ENCODE results near the gene ASB1.

Gene ASB1

DNA sequence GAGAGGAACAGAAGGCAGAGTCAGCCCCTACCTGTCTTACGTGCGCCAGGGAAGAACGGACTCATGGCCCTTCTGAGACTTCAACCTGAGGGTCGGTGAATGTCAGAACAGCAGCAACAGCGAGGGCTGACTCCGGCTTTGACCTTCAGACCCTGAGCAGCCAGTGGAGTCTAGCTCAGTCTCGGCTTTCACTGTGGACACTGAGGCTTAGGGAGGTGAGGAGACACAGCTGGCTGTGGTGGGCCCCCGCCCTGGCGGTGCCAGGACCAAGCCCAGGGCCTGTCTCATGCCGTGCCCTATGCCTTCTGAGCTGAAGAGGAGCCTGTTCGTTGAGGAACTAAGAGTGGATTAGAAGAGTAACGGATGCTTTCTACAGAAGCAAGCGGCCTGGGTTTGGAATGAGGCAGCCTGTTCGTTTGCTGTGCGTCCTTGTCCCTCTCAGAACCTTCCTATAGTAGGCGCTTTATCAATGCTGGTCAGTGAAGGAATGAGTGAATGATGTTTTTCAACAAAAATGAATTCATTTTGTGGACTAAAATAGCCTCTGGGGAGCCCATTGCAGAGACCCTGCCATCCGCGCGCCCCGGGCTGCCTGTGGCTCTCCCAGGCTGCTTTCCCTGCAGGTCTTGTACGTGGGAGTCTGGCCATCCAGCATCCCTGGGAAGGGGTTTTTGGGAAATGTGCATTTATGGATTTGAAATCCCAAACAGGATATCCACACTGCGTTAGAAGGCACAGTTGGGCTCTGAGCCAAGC lies 38.9 kb downstream of the ASB1 start:
- H3K4me1 ChIP-seq (ENCODE audit: control insufficient read depth, insufficient read depth, low read length) = no peaks in the 10 kb centered on the region
- no peak overlapping the region for H3K27ac ChIP-seq (ENCODE audit: low read length)
- no peaks in the 10 kb centered on the region for H3K36me3 ChIP-seq (ENCODE audit: control insufficient read depth, insufficient read depth, low read length)
- no peak overlapping the region for H3K4me3 ChIP-seq (ENCODE audit: low read length)
- no CpG with 5 or more reads among the region's 22 CpGs for WGBS (ENCODE audit: insufficient coverage, insufficient read length)
- no peaks in the 10 kb centered on the region; the same call in 1 of the 2 replicates for H3K9me3 ChIP-seq (ENCODE audit: control insufficient read depth, insufficient read depth, low read length)
- H3K27me3 ChIP-seq (ENCODE audit: control insufficient read depth, insufficient read depth, low read length) = no peaks in the 10 kb centered on the region
- DNase-seq (ENCODE audit: low read depth, low spot score) = no peak

DNA sequence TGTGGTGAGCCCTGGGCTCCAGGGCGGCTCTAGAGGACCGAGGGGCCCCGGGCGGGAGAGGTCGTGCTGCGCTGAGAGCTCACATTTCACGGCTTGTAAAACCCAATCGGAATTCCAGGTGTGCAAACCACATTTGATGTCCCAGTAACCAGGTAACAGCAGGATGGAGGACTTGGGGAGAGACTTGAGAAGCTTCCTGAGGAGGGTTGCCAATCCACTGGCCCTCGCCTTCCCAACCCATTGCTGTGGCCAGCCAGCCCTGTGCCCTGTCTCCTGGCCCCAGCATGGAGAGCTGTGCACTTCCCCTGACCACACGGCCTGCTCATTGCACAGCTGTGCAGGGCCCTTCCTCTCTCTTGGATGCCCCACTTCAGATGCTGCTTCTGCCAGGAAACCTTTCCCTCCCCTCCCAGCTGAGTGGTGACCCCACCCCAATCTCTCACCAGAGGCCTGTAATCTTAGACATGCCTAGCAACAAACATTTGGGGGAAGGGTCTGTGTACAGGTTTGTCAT lies 39.6 kb downstream of the ASB1 start:
- no peak for DNase-seq (ENCODE audit: low read depth, low spot score)
- Histone ChIP-seq H3K4me3 (ENCODE audit: low read length) (no peak overlapping the region), H3K9me3 (ENCODE audit: control insufficient read depth, insufficient read depth, low read length) (no peaks in the 10 kb centered on the region; the same call in 1 of the 2 replicates), H3K36me3 (ENCODE audit: control insufficient read depth, insufficient read depth, low read length) (no peaks in the 10 kb centered on the region), H3K4me1 (ENCODE audit: control insufficient read depth, insufficient read depth, low read length) (no peaks in the 10 kb centered on the region), H3K27me3 (ENCODE audit: control insufficient read depth, insufficient read depth, low read length) (no peaks in the 10 kb centered on the region), H3K27ac (ENCODE audit: low read length) (no peak overlapping the region)
- WGBS (ENCODE audit: insufficient coverage, insufficient read length) = no CpG with 5 or more reads among the region's 10 CpGs

- H3K4me1 ChIP-seq (ENCODE audit: control insufficient read depth, insufficient read depth, low read length) = no peaks in the 10 kb centered on the region
- no CpG with 5 or more reads among the region's 4 CpGs for whole genome bisulfite sequencing (ENCODE audit: insufficient coverage, insufficient read length)
- no peak overlapping the region for H3K4me3 ChIP-seq (ENCODE audit: low read length)
These were observed 40.3 kb downstream of the ASB1 start for GRCh38 chr2:238467062-238467461.

GRCh38 chr2:238467792-238468191 lies 41.1 kb downstream of the ASB1 start:
- Histone ChIP-seq H3K36me3 (ENCODE audit: control insufficient read depth, insufficient read depth, low read length) (no peaks in the 10 kb centered on the region), H3K27ac (ENCODE audit: low read length) (no peak overlapping the region), H3K27me3 (ENCODE audit: control insufficient read depth, insufficient read depth, low read length) (no peaks in the 10 kb centered on the region), H3K4me1 (ENCODE audit: control insufficient read depth, insufficient read depth, low read length) (no peaks in the 10 kb centered on the region), H3K4me3 (ENCODE audit: low read length) (no peak overlapping the region), H3K9me3 (ENCODE audit: control insufficient read depth, insufficient read depth, low read length) (no peaks in the 10 kb centered on the region; the same call in 1 of the 2 replicates)
- WGBS (ENCODE audit: insufficient coverage, insufficient read length) = no CpG with 5 or more reads among the region's 1 CpG
- DNase-seq (ENCODE audit: low read depth, low spot score) = no peak

More at GRCh38 chr2:238467062-238467461, 40.3 kb downstream of the ASB1 start:
- Histone ChIP-seq H3K27me3 (ENCODE audit: control insufficient read depth, insufficient read depth, low read length) (no peaks in the 10 kb centered on the region), H3K27ac (ENCODE audit: low read length) (no peak overlapping the region), H3K9me3 (ENCODE audit: control insufficient read depth, insufficient read depth, low read length) (no peaks in the 10 kb centered on the region; the same call in 1 of the 2 replicates), H3K36me3 (ENCODE audit: control insufficient read depth, insufficient read depth, low read length) (no peaks in the 10 kb centered on the region)
- no peak for DNase-seq (ENCODE audit: low read depth, low spot score)

GRCh38 chr2:238469155-238469554 lies 42.4 kb downstream of the ASB1 start:
- DNase-seq (ENCODE audit: low read depth, low spot score) = no peak
- Histone ChIP-seq H3K4me1 (ENCODE audit: control insufficient read depth, insufficient read depth, low read length) (no peaks in the 10 kb centered on the region), H3K36me3 (ENCODE audit: control insufficient read depth, insufficient read depth, low read length) (no peaks in the 10 kb centered on the region), H3K9me3 (ENCODE audit: control insufficient read depth, insufficient read depth, low read length) (no peaks in the 10 kb centered on the region; the same call in 1 of the 2 replicates), H3K27me3 (ENCODE audit: control insufficient read depth, insufficient read depth, low read length) (no peaks in the 10 kb centered on the region), H3K4me3 (ENCODE audit: low read length) (no peak overlapping the region), H3K27ac (ENCODE audit: low read length) (no peak overlapping the region)
- no CpG with 5 or more reads among the region's 1 CpG for WGBS (ENCODE audit: insufficient coverage, insufficient read length)

- no CpG with 5 or more reads among the region's 4 CpGs for WGBS (ENCODE audit: insufficient coverage, insufficient read length)
- no peak for DNase-seq (ENCODE audit: low read depth, low spot score)
- Histone ChIP-seq H3K27ac (ENCODE audit: low read length) (no peak overlapping the region), H3K27me3 (ENCODE audit: control insufficient read depth, insufficient read depth, low read length) (no peaks in the 10 kb centered on the region), H3K36me3 (ENCODE audit: control insufficient read depth, insufficient read depth, low read length) (no peaks in the 10 kb centered on the region), H3K9me3 (ENCODE audit: control insufficient read depth, insufficient read depth, low read length) (no peaks in the 10 kb centered on the region; the same call in 1 of the 2 replicates), H3K4me3 (ENCODE audit: low read length) (no peak overlapping the region), H3K4me1 (ENCODE audit: control insufficient read depth, insufficient read depth, low read length) (no peaks in the 10 kb centered on the region)
These were observed 46.3 kb downstream of the ASB1 start for GRCh38 chr2:238473014-238473413.

DNA sequence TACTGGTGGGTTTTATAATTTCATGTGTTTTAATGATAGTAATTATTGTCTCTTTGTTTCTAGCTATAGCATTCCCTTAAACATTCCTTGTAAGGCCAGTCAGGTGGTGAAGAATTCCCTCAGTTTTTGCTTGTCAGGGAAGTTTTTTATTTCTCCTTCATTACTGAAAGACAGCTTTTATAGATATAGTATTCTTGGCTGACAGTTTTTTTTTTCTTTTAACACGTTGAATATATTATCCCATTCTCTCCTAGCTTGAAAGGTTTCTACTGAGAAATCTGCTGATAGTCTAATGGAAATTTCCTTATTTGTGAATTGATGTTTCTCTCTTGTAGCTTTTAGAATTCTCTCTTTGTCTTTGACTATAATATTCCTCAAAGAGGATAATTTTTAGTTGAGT lies 46.8 kb downstream of the ASB1 start:
- Histone ChIP-seq H3K27me3 (ENCODE audit: control insufficient read depth, insufficient read depth, low read length) (no peaks in the 10 kb centered on the region), H3K4me1 (ENCODE audit: control insufficient read depth, insufficient read depth, low read length) (no peaks in the 10 kb centered on the region), H3K27ac (ENCODE audit: low read length) (no peak overlapping the region), H3K4me3 (ENCODE audit: low read length) (no peak overlapping the region), H3K9me3 (ENCODE audit: control insufficient read depth, insufficient read depth, low read length) (no peaks in the 10 kb centered on the region; the same call in 1 of the 2 replicates), H3K36me3 (ENCODE audit: control insufficient read depth, insufficient read depth, low read length) (no peaks in the 10 kb centered on the region)
- no peak for DNase-seq (ENCODE audit: low read depth, low spot score)
- WGBS (ENCODE audit: insufficient coverage, insufficient read length) = no CpG with 5 or more reads among the region's 1 CpG

DNA sequence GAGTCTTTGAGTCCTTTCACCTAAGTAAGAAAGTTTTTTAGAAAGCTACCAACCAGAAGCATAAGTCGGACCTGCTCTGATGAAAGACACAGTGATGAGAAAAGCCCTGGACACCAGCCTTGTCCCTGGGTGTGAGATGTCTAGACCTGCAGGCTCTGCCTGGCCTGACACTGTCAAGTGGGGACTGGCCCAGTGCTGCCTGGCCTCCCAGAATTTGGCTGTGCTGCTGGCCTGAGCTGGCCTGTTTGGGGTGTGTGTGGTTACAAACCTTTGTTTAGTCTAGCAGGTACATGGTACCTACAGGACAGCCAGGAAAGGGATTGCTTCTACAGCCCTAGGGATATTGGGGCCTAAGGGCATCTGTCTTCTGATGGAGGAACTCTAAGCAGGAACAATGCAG lies 48.3 kb downstream of the ASB1 start:
- H3K27me3 ChIP-seq (ENCODE audit: control insufficient read depth, insufficient read depth, low read length) = no peaks in the 10 kb centered on the region
- no peak overlapping the region for H3K4me3 ChIP-seq (ENCODE audit: low read length)
- H3K4me1 ChIP-seq (ENCODE audit: control insufficient read depth, insufficient read depth, low read length) = no peaks in the 10 kb centered on the region
- no CpG with 5 or more reads among the region's 1 CpG for WGBS (ENCODE audit: insufficient coverage, insufficient read length)
- no peaks in the 10 kb centered on the region; the same call in 1 of the 2 replicates for H3K9me3 ChIP-seq (ENCODE audit: control insufficient read depth, insufficient read depth, low read length)
- no peak for DNase-seq (ENCODE audit: low read depth, low spot score)
- no peaks in the 10 kb centered on the region for H3K36me3 ChIP-seq (ENCODE audit: control insufficient read depth, insufficient read depth, low read length)
- no peak overlapping the region for H3K27ac ChIP-seq (ENCODE audit: low read length)

DNA sequence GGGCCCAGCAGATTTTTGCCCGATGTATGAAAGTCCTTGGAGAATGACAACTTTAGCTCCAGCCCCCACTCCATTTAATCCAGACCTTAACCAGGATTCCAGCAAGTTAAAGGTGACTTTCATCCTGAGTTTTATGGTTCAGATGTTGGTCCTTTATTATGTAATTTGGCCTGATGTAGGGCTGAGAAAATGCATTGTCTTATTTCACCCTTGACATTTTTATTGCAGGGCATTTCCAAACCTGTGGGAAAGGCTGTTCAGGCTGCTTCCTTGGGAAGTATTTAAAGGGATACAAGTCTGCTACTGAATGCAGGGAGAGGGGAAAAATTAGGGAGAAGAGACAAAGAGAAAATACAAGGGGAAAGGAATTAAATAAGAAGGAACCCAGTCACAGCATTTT lies 48.8 kb downstream of the ASB1 start:
- no peak for DNase-seq (ENCODE audit: low read depth, low spot score)
- no peaks in the 10 kb centered on the region for H3K4me1 ChIP-seq (ENCODE audit: control insufficient read depth, insufficient read depth, low read length)
- no peaks in the 10 kb centered on the region for H3K27me3 ChIP-seq (ENCODE audit: control insufficient read depth, insufficient read depth, low read length)
- no peaks in the 10 kb centered on the region for H3K36me3 ChIP-seq (ENCODE audit: control insufficient read depth, insufficient read depth, low read length)
- no peak overlapping the region for H3K27ac ChIP-seq (ENCODE audit: low read length)
- no peak overlapping the region for H3K4me3 ChIP-seq (ENCODE audit: low read length)
- no peaks in the 10 kb centered on the region; the same call in 1 of the 2 replicates for H3K9me3 ChIP-seq (ENCODE audit: control insufficient read depth, insufficient read depth, low read length)
- no CpG with 5 or more reads among the region's 1 CpG for WGBS (ENCODE audit: insufficient coverage, insufficient read length)

DNA sequence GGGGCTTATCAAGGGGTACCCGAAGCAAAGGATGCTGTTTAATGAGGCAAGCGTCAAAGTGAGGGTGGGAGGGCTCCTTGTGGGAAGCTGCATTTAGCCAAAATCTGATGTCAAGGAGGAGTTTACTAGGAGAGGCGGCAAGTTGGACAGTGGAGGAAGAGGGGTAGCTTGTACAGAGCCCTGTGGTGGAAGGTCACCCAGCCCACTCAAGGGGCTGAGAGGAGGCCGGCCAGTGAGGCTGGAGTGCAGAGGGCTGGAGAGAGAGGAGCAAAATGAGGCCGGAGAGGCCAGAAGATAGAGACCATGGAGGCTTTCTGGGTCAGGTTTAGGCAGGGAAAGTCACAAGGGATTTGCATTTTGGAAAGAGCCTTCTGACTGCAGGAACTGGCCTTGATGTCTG lies 49.5 kb downstream of the ASB1 start:
- WGBS (ENCODE audit: insufficient coverage, insufficient read length) = no CpG with 5 or more reads among the region's 5 CpGs
- Histone ChIP-seq H3K27ac (ENCODE audit: low read length) (no peak overlapping the region), H3K27me3 (ENCODE audit: control insufficient read depth, insufficient read depth, low read length) (no peaks in the 10 kb centered on the region), H3K4me3 (ENCODE audit: low read length) (no peak overlapping the region), H3K4me1 (ENCODE audit: control insufficient read depth, insufficient read depth, low read length) (no peaks in the 10 kb centered on the region), H3K36me3 (ENCODE audit: control insufficient read depth, insufficient read depth, low read length) (no peaks in the 10 kb centered on the region), H3K9me3 (ENCODE audit: control insufficient read depth, insufficient read depth, low read length) (peaks cover 2% of the 10 kb centered on the region; the same call in 1 of the 2 replicates)
- DNase-seq (ENCODE audit: low read depth, low spot score) = no peak

GRCh38 chr2:238478216-238478615 lies 51.5 kb downstream of the ASB1 start:
- WGBS (ENCODE audit: insufficient coverage, insufficient read length) = no CpG with 5 or more reads among the region's 4 CpGs
- no peaks in the 10 kb centered on the region for H3K27me3 ChIP-seq (ENCODE audit: control insufficient read depth, insufficient read depth, low read length)
- no peaks in the 10 kb centered on the region for H3K36me3 ChIP-seq (ENCODE audit: control insufficient read depth, insufficient read depth, low read length)
- peaks cover 4% of the 10 kb centered on the region for H3K9me3 ChIP-seq (ENCODE audit: control insufficient read depth, insufficient read depth, low read length)
- H3K27ac ChIP-seq (ENCODE audit: low read length) = no peak overlapping the region
- no peaks in the 10 kb centered on the region for H3K4me1 ChIP-seq (ENCODE audit: control insufficient read depth, insufficient read depth, low read length)
- DNase-seq (ENCODE audit: low read depth, low spot score) = no peak
- H3K4me3 ChIP-seq (ENCODE audit: low read length) = no peak overlapping the region
